NCI-H1694 (cell line): ENCODE data around the gene NEDD9.

Experiments
- DNase-seq: peaks from one replicate; lab custom pipeline; 2025; lab: John Stamatoyannopoulos, UW

NEDD9 gene

DNA sequence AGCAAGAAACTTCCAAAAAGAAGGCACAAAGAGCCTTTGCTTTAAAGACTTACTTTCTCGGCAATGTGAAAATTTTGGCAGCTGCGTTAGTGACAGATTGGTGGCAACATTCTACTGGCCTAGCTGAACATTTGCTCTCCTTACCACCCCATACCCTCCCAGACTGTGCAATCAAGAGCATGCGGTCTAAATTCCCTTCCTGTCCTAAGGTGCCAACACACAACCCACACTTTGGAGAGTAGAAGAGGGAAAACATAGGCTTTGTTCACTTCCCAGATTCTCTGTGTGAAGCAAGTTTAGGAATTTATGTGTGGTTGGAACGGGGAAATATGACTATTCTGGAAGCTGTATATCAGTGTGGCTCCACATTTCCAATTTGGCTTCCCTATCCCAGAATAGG, 29.8 kb upstream of the NEDD9 start:
- DNase-seq = no peak

DNA sequence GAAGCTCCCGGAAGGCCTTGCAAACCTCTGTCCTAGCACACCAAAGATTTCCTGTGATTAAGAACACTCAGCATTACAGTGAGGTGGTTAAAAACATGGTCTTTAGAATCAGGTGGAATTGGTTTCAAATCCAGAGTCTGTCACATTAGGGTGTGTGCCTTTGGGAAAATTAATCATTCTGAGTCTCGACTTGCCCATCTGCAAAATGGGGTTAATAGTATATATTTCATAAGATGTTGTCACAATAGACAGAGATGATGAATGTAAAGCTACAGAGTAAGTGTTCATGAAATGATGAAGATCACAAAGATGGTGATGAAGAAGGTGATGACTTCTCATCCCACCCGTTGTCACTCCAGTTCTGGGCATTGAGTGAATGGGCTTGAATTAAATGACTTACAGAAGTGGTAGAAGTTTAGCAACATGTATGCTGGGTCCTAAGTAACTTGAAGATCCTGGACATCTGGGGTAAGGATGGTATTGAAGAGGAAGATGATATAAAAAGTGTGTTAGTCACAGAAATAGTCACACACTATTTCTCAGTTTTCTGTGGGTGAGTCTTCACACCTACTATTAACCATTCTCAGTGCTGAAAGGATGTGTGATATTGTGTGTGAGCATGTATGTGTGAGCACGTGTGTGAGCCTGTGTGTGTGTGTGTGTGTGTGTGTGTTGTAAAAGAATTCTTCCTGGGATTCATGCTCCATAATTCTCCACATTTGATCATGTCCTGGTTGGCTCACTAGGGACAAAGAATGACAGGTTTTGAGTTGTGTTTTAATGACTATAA, 28.0 kb upstream of the NEDD9 start:
- DNase-seq = no peak

DNA sequence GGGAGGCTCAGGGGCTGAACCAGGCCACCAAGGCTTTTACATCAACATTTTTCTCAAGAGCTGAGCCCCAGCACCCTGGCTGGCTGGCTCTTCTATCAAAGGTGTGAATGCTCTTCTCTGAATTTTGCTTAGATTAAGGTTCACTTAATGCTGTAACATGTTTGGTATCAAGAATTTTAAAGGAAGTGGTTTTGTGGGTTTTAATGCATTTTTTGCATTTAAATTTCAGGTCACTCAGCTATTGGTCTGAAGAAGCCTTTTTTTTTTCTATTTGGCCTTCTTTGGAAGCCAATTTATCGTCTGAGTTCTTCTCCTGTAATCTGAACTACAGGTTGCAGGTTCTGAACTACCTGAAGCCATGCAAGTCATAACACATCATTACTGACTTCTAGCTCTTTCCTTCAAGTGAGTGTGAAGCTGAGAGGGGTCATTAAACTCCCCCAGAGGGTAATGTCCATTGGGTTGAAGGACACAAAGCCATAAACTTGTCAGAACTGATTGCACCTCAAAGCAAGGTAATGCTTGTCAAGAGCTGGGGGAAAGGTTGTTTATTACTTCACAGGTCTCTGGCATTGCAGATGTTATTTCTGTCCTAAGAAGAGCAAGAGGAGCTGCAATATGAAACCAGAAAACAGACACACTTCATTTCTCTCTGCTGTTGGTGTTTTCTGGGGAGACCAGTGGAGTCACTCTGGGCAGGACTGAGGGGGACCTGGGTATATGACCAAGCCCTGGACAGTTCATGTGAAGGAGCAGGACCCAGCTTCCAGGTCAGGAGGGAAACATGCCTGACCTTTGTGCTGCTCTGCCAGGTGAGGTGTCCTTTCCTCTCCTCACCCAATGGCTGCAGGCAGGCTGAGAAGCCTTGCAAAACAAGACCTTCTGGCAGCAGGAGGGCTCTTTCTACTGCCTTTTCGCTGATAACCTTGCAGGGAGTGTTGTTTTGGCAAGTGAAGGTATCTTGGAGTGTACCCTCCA, 26.1 kb upstream of the NEDD9 start:
- no peak for DNase-seq

DNA sequence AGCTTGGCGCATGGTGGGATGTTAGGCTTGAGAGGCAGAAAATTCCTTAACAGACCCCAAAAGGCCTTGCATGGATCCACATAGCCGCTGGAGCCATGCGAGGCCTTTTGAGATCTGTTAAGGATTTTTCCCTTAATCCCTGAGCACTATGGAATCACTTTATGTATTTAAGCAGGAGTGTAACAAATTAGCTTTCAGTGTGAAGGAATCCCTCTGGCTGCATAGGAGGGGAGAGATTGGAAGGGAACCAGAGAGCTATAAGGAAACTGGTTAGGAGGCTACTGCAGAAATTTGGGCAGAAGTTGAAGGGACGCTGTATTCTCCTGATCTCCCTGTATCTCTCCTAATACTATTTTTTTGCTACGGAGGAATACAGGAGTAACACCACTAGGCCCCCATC, 23.1 kb upstream of the NEDD9 start:
- no peak for DNase-seq

DNA sequence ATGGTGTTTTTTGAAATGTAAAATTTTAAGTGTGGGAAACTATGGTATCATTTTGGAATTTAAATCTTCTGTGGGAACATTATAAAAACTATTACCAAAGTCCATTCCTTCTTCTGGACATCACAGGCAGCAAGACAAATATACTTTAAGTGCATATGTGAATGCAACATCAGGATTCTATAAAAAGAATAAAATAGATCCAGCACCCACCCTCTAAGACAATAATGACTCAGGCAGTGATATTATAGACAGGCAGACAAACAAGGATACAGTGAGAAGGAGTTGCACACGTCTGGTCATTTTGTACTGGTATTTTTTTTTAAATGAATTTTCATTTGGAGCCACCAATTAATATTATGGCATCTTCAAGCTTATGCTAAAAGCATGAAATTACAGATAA, 21.1 kb upstream of the NEDD9 start:
- DNase-seq = no peak

DNA sequence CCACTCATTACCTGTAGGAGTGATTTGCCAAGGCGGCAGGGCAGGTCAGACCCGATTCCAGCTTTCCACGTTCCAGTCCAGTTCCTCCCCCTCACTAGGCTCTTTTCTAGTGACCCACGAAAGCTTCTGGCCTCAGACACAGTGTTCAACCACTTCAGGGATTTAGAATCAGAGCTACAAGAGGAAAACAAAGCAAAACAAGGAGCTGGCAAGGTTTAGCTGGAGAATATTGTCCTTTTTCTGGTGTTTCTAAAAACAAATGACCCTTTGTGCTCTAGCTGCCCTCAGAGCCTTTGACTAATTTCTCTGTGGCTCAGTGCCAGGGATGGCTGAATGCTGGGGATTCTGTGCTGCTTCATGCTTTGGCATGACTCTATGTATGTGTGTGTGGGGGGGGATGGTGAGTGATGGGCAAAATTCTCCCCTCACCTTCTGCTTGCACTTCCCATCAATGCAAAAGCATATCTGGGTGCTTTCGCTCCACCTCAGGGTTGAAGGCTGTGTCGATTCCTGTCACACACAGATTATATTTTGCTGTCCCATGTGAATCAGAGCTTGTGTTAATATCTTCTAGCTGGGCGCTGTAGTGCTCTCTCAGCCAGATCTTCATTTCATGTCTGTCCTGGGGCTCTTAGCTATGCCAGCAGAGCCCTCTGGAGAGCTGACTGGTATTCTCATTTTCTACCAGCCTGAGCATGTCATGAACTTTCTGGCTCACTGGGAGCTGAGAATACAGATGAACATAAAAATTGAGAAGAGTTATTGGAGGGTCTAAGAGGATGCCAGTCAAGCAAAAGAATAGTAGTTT, 19.3 kb upstream of the NEDD9 start:
- no peak for DNase-seq

DNA sequence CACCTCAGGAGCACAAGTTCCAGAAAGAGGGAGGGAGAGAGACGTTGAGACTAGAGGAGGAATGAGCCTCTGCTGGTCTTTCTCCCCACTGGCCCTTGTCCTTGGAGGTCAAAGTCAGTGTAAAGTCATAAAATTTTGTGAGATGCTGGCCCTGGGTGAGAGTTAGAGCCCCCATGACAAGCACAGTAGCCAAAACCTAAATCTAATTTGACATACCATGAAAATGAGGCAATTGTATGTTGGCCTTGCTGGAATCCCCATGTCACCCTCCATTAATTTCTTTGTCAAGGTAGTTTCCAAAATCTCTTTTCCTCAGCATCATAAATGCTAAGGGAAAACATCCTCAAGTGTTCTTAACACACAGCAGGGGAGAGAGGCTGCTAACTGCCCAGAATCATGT, 17.6 kb upstream of the NEDD9 start:
- DNase-seq = no peak

DNA sequence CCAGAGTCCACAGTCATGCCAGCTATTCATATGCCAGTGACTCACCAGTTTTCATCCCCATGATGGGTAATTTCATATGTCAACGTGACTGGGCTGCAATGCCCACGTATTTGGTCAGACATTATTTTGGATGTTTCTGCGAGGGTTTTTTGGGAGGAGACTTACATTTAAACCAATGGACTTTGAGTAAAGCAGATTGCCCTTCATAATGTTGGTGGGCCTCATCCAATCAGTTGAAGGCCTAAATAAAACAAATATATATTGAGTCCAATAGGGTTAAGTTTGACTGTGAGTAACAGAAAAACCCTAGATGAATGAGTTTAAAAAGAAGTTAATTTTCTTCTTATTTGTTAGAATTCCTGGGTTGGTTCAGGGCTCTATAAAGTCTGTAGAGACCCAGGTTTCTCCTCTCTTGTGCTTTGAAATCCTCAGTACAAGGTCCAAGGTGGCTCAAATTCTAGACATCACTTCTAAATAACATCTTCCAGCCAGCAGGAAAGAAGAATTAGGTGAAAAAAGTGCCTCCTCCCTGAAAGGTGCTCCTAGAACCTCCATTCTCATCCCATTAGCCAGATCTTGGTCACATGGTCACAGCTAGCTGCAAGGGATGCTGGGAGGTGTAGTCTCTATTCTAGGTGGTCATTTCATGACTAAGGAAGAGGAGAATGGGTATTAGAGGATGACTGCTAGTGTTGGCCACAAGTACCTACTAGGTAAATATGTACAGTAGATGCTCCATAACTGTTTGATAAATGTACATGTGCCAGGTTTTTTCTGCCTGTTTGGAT, 16.7 kb upstream of the NEDD9 start:
- no peak for DNase-seq

DNA sequence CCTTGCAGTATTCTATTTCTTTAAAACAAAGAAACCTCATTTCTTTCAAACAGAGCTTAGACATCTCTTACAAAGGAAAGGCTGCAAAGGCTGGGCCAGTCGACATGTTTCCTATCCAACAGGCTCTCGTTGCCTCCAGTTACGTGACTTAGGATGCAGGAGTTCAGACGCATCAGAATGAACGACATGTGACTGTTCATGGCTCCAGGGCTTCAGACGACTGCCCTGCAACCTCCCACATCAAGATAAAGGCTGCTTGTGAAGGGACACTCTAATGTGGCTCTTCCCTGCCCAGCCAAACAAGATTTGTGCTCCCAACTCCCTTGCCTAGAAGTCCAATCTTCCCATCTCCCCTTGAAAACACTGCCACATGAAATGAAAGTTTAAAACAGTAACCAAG, 14.3 kb upstream of the NEDD9 start:
- DNase-seq = no peak

DNA sequence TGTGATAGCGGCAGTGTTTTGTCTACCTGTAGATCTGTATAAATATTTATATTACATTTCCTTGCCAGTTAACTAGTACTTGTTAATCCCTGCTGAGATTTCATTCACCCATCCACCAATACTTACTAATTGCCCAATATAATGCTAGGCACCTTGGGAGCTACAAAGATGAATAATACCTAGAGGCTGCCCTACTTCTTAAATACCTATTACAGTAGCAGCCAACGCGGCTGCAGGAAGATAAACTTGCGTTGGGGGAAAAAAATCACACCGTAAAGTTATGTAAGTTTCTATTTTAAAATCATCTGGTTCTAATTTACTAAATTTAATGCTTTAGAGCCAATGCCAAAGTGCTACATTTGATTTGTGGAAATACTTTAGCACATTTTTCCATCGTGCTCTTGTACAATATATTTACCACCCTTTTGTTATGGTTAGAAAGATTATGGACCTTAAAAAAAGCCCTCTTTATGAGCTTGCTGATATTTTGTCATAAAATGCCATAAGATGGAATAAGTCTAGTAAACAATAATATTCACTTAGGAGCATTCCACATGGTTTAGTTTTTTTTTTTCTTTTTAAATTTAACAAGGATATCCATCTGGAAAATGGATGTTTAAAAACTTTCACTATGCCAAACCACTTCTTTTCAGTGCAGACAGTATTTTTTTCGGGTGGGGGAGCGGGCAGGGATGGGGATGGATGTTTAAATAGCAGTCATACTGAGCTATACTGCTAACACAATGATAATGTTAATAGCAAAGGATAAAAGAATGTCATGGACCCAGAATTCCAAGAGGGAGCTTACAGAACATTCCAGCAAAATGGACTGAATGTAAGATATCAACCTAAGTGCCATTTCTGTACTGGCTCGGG, 13.2 kb upstream of the NEDD9 start:
- DNase-seq = no peak

DNA sequence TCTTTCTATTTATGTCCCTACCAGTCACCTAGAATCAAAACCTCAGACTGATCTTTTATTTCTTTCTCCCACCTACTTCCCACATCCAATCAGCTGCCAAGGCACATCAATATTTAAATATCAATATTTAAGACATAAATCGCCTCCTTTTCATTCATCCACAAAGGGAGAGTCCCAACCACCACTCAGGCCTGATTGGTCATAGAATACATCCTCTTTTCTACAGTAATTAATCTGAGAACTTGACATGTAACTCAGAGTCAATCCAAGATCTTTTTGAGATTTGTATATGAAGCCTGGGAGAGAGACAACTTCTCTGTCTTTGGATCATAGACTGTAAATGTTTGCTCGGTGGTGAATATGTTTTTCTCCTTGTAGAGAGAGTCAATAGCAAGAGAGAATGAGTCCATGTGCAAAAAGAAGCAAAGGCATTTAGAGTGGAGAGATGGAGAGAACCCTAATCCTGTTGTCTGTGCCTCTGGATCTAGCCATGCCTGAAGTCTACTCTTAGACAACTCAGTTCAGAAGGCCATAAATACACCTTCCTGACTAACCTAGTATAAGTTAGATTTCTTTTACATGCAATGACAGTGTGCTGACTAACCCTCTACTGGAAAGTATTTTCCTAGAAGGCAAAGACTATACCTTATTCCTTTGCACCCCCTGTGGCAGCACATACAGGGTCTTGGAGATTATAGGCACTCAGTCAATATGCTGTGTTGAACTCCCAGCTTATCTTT, 12.1 kb upstream of the NEDD9 start:
- no peak for DNase-seq

DNA sequence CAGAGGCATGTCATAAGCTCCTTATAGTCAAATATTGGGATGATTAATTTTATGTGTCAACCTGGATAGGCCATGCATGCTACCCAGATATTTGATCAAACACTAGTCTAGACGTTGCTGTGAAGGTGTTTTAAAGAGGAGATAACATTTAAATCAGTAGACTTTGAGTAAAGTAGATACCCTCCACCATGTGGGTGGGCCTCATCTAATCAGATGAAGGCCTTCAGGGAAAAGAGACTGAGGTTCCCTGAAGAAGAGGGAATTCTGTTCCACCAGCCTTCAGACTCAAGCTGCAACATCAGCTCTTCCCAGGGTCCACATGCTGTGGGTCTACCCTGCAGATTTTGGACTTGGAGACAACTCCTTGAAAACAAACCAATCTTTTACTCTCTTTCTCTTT, 11.4 kb upstream of the NEDD9 start:
- no peak for DNase-seq

DNA sequence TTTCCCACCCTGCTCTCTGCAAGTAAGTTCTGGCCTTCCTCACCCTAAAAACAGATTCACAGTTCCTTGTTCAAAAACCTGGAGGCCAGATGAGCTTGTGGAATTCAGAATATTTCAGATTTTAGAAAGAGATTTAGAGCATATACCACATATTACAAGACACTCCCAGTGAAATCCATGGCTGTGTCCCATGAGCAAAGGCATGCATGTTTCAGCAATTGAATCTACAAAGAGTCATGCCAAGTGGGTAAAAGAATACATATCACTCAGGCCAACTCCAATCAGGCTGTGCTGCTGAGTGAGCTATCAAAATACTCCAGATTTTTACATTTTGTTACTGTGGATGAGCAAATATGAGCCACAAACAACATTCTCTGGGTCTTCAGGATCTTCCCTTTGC, 10.2 kb upstream of the NEDD9 start:
- no peak for DNase-seq

DNA sequence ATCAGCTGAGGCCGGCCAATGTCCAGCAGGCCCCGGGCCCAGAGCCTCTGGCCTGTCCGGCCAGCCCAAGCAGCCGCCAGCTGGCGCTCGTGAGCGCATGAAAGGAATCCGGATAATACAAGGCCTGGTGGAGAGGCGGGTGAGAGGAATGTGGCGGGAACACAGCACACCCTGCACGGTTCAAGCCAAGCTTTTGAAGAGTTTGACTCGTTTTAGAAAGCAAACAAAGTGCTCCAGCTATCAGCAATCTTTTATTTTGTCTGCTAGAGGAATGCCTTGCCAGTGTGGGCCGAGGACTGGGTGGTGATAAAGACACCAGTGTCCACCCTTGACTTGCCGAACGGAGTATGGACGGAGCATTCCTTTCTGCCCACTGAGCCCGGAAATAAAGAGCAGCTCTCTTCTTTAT, 9.3 kb upstream of the NEDD9 start:
- DNase-seq = no peak

DNA sequence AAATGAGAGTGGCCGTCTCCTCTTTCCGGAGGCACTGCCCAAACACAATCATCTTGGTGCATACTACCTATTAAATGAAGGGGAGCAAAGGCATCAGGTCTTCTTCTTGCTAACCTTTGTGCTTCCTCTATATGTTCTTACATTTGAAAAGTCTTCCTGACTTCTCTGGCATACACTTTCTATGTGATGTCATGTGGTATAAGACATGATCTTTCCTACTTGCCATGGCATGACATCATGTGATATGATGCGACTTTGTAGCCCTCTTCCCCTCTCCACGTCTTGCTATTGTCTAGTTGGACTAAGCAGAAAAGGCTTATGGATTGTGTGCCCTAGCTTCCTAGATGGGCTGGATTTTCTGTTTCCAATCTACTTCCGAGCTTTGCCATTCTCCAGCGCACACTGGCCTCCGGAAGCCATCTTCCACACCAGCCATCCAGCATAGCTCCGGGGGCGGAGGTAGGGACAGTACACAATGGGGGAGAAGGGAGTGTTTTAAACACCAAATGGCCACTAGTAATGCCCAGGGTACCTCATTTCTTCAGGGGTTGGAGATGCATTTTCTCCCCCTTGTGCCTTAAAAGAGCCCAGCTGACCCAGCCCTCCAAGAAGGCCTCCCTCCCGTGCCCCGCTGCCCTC, 8.8 kb upstream of the NEDD9 start:
- no peak for DNase-seq

DNA sequence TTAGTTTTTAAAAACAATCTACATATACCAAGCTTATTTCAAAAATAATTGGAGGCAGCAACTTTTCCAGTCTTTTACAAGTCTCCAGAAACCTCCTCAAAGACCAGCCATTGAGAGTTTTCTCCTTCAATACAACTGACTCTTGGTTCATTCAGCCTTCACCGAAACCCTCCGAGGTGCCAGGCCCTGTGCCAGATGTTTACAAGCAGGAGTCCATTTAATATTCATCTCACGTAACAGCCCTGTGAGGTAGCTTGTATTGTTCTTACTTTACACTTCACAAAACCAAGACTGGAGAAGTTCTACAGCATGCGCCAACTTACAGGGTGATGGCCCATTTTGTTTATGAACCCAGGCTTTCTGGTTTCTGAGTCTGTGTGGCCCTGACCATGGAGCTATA, 5.5 kb upstream of the NEDD9 start:
- DNase-seq = no peak

DNA sequence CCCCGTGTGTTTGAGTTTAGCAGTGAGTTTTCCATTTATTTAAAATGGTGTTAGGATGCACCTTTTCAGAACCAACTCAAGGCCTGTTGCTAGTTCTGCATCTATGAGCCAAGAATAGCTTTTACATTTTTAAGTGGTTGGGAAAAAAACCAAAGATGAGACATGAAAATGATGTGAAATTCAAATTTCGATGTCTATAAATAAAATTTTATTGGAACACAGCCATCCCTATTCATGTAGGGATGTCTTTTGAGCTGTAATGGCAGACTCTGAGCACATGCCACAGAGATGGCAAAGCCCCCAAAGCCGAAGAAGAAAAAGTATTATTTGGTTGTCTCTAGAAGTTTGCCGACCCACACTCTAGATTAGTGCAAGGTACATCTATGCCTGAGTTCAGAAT, 5.0 kb upstream of the NEDD9 start:
- no peak for DNase-seq

DNA sequence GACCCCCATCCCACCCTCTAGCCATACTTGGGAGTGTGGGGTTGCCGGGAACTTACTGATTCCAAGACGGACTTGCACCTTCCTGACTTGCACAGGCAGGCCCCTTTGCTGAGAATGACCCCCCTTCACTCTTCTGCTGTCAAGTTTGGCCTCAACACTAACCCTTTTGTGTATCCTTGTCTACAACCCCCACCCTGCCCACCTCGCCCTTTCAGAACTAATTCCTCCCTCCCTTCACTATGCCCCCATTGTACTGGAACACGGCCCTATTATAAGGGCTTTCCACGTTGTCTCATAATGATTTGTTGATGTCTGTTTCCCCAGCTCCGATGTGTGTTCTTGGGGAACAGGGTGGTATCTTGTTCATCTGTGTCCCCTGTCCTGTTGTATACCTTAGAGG, 4.4 kb upstream of the NEDD9 start:
- no peak for DNase-seq

DNA sequence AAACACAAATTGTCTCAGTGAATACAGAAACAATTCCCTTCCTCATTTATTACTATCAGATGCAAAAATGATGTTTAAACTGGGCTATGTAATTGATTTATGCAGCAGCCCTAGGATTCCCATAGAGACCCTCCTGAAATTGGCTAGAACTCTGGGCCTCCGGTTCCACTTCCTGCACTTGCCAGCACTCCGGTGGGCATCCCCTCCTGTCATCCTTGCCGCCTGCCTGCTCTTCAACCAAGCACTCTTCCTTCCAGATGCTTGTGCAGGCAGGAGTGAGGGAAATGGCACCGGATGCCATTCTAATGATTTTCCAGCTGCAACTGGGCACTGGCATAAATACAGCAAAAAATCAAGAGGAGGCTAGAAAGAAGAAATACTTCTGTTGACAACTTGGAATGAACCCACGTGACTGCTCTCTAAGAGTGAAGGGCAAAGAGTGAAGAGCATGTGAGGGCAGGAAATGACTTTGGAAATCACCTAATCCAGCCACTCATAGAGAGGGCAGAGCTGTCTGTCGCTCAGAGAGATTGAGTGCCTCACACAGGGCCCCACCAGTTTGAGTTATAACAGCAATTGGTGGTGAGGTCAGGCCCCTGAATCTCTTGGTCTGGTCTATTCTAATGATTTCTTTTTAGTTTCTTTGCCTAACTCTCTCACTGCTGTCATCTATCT, 3.7 kb upstream of the NEDD9 start:
- no peak for DNase-seq
